Kidney capillary endothelial cell (primary cell): ENCODE results near the gene GNPDA2.
"Not testable (repeated sequence)": the region's sequence is repeated elsewhere in the genome, so short reads cannot be mapped to it uniquely, and the experiment has no call there.

Source experiments
- DNase-seq: peaks from one replicate; pipeline ENCODE4 v3.0.0-alpha.2; 2018; ENCODE audit warnings: low spot score

GNPDA2 gene

GRCh38 chr4:44726038-44726871, at the start of gene GNPDA2:
Gene GNPDA2 (minus strand): TSS chr4:44726556. CDS start chr4:44722207, 4,349 bp downstream.
- peak; percentile 91 for DNase-seq

- no peak for DNase-seq
These were observed 46.0 kb upstream of the GNPDA2 start for GRCh38 chr4:44772340-44772739.

- no peak for DNase-seq
These were observed 45.4 kb upstream of the GNPDA2 start for GRCh38 chr4:44771789-44772188.

GRCh38 chr4:44766453-44766852, 40.1 kb upstream of the GNPDA2 start:
- DNase-seq, result no peak

GRCh38 chr4:44765116-44765515, 38.8 kb upstream of the GNPDA2 start:
- DNase-seq, result no peak

- DNase-seq, result no peak
These were observed 35.0 kb upstream of the GNPDA2 start for GRCh38 chr4:44761306-44761705.

- peak; percentile 46 for DNase-seq
These were observed 34.0 kb upstream of the GNPDA2 start for GRCh38 chr4:44760142-44760898.

- no peak for DNase-seq
These were observed 30.2 kb upstream of the GNPDA2 start for GRCh38 chr4:44756559-44756958.

GRCh38 chr4:44740201-44740600, 13.8 kb upstream of the GNPDA2 start:
- no peak for DNase-seq

GRCh38 chr4:44738615-44739014, 12.3 kb upstream of the GNPDA2 start:
- no peak for DNase-seq

GRCh38 chr4:44736900-44737299, 10.5 kb upstream of the GNPDA2 start:
- no peak for DNase-seq

- DNase-seq, result not testable (repeated sequence)
These were observed 2.3 kb upstream of the GNPDA2 start for GRCh38 chr4:44728694-44729093.

GRCh38 chr4:44727471-44727870, 1.1 kb upstream of the GNPDA2 start:
- DNase-seq, result no peak

- no peak for DNase-seq
These were observed 674 bp downstream of the GNPDA2 start for GRCh38 chr4:44725726-44726037.

- no peak for DNase-seq
These were observed 1.2 kb downstream of the GNPDA2 start for GRCh38 chr4:44725166-44725565.

GRCh38 chr4:44722001-44722400, 4.4 kb downstream of the GNPDA2 start:
- DNase-seq, result no peak

- no peak for DNase-seq
These were observed 6.0 kb downstream of the GNPDA2 start for GRCh38 chr4:44720371-44720770.

GRCh38 chr4:44716597-44716996, 9.8 kb downstream of the GNPDA2 start:
- DNase-seq, result no peak

GRCh38 chr4:44713125-44713524, 13.2 kb downstream of the GNPDA2 start:
- no peak for DNase-seq

GRCh38 chr4:44704673-44705072, 21.7 kb downstream of the GNPDA2 start:
- no peak for DNase-seq

- DNase-seq, result no peak
These were observed 25.3 kb downstream of the GNPDA2 start for GRCh38 chr4:44701037-44701436.

- DNase-seq, result no peak
These were observed 25.9 kb downstream of the GNPDA2 start for GRCh38 chr4:44700427-44700826.

GRCh38 chr4:44684648-44685047, 41.7 kb downstream of the GNPDA2 start:
- DNase-seq, result no peak

- no peak for DNase-seq
These were observed 47.3 kb downstream of the GNPDA2 start for GRCh38 chr4:44679060-44679459.
